ENCODE results near the gene ZNF660.
A peak's percentile ranks its signal among the peaks of the same experiment; 100 is the strongest.

ZNF660 gene

GRCh38 chr3:44642337-44642736 is 57.6 kb downstream of the ZNF660 start:
- DNase-seq: no peak

DNA sequence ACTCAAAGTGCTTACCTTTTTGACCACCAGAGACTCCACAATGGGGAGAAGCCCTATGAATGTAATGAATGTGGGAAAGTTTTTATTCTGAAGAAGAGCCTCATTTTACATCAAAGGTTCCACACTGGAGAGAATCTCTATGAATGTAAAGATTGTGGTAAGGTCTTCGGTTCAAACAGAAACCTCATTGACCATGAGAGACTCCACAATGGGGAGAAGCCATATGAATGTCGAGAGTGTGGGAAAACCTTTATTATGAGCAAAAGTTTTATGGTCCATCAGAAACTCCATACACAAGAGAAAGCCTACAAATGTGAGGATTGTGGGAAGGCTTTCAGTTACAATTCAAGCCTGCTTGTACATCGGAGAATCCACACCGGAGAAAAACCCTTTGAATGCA is 58.3 kb downstream of the ZNF660 start:
- no peak for DNase-seq

DNA sequence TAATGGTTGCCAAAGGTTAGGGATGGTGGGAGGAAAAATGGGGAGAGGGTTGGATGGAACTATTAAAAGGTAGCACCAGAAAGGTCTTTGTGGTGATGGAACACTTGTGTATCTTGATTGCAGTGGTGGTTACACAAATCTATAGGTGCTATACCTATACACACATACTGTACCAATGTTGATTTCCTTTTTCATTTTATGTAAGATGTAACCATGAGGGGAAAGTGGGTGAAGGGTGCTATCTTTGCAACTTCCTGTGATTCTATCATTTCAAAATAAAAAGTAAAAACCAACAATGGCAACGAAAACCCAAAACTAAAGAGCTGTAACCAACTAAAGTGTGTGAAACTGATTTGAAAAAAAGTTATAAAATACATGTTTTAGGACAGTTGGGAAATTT is 63.0 kb downstream of the ZNF660 start:
- DNase-seq: no peak

- DNase-seq: peak; percentile 89
Measured at GRCh38 chr3:44648564-44649229, 63.9 kb downstream of the ZNF660 start, which contains the start of gene ZNF35. Gene ZNF35, plus strand, starts transcription at chr3:44648732. Its CDS starts 2,336 bp downstream, at chr3:44651068.
